GM12891 (cell line): ENCODE data around the gene VWA2.

Experiments
- DNase-seq: peaks from one replicate; pipeline ENCODE4 v3.0.0; 2011; ENCODE audit warnings: low spot score; ENCODE audit not compliant: insufficient read length
- FAIRE-seq: peaks from 2 replicates; lab custom pipeline; 2011; peaks lifted over from hg19 to GRCh38; lab: Jason Lieb, UNC
- PAX5 ChIP-seq: IDR thresholded peaks from 2 replicates; pipeline ENCODE4 v1.6.1; 2011; ENCODE audit warnings: low read length, moderate library complexity, mild to moderate bottlenecking; ENCODE audit not compliant: insufficient read depth, severe bottlenecking
- POLR2A ChIP-seq: IDR thresholded peaks from 2 replicates; pipeline ENCODE4 v1.6.1; 2011; ENCODE audit warnings: low read depth, low read length, control low read depth
- POLR2AphosphoS5 ChIP-seq: IDR thresholded peaks from 2 replicates; pipeline ENCODE4 v1.6.1; 2011; ENCODE audit warnings: low read depth, low read length, control low read depth
- POU2F2 ChIP-seq: IDR thresholded peaks from 2 replicates; pipeline ENCODE4 v1.6.1; 2011; ENCODE audit warnings: low read depth, mild to moderate bottlenecking, control low read depth, low read length, moderate library complexity
- SPI1 ChIP-seq: IDR thresholded peaks from 2 replicates; pipeline ENCODE4 v1.6.1; 2011; ENCODE audit warnings: low read depth, low read length, control low read depth
- TAF1 ChIP-seq: IDR thresholded peaks from 2 replicates; pipeline ENCODE4 v1.6.1; 2011; ENCODE audit warnings: low read depth, low read length, control low read depth

Gene VWA2

GRCh38 chr10:114336823-114337509 lies 97.9 kb downstream of the VWA2 start:
- TF ChIP-seq TAF1: no peak
- TF ChIP-seq PAX5: no peak
- TF ChIP-seq POLR2AphosphoS5: no peak
- TF ChIP-seq POU2F2: no peak
- no peak for TF ChIP-seq POLR2A
- no peak for TF ChIP-seq SPI1
- FAIRE-seq: no peak

GRCh38 chr10:114337510-114338462 lies 98.7 kb downstream of the VWA2 start:
- DNase-seq (no peak), FAIRE-seq (no peak)
- no peak for TF ChIP-seq POLR2AphosphoS5
- no peak for TF ChIP-seq PAX5
- TF ChIP-seq SPI1: no peak
- no peak for TF ChIP-seq POU2F2
- no peak for TF ChIP-seq TAF1
- no peak for TF ChIP-seq POLR2A

More at GRCh38 chr10:114336823-114337509, 97.9 kb downstream of the VWA2 start:
- DNase-seq: no peak

GRCh38 chr10:114340816-114341215 lies 101.8 kb downstream of the VWA2 start:
- TF ChIP-seq SPI1: no peak
- TF ChIP-seq PAX5: no peak
- TF ChIP-seq POLR2AphosphoS5: no peak
- no peak for TF ChIP-seq POU2F2
- no peak for TF ChIP-seq TAF1
- no peak for TF ChIP-seq POLR2A
- DNase-seq (no peak), FAIRE-seq (no peak)
